Neutrophil (primary cell): Measurements from ENCODE around the gene GRK4.

Experiments
- H3K27ac ChIP-seq: fragments of 200-600 bp; sonication (generic); 2 replicates; pipeline ENCODE4 v1.5.1; 2016; ENCODE audit warnings: mild to moderate bottlenecking, moderate library complexity
- H3K27me3 ChIP-seq: fragments of 200-600 bp; sonication (generic); 2 replicates; pipeline ENCODE4 v1.6.0; 2016; ENCODE audit warnings: mild to moderate bottlenecking
- H3K36me3 ChIP-seq: fragments of 200-600 bp; sonication (generic); 2 replicates; pipeline ENCODE4 v1.5.1; 2017
- H3K4me1 ChIP-seq, 2 experiments: fragments of 200-600 bp in 1 of 2; sonication (generic) in 1 of 2; 1 replicate in 1 of 2; 2 replicates in 1 of 2; pipeline versions ENCODE4 v1.5.1 to v1.6.1; 2013 to 2016; ENCODE audit warnings: low read depth in 1 of 2, low read length in 1 of 2, mild to moderate bottlenecking in 1 of 2, moderate library complexity in 1 of 2; ENCODE audit not compliant: control insufficient read depth in 1 of 2, insufficient read depth in 1 of 2
- H3K4me3 ChIP-seq, 2 experiments: fragments of 200-600 bp in 1 of 2; sonication (generic) in 1 of 2; 1 replicate in 1 of 2; 2 replicates in 1 of 2; pipeline ENCODE4 v1.5.1; 2013 to 2016; ENCODE audit warnings: low read depth in 1 of 2, low read length in 1 of 2, mild to moderate bottlenecking in 1 of 2, moderate library complexity in 1 of 2
- H3K9me3 ChIP-seq: fragments of 200-600 bp; sonication (generic); 2 replicates; pipeline ENCODE4 v1.5.1; 2016
- CTCF ChIP-seq: fragments of 200-600 bp; sonication (generic); IDR thresholded peaks from 2 replicates; pipeline ENCODE4 v1.5.1; 2016; ENCODE audit warnings: antibody characterized with exemption

The GRK4 gene

DNA sequence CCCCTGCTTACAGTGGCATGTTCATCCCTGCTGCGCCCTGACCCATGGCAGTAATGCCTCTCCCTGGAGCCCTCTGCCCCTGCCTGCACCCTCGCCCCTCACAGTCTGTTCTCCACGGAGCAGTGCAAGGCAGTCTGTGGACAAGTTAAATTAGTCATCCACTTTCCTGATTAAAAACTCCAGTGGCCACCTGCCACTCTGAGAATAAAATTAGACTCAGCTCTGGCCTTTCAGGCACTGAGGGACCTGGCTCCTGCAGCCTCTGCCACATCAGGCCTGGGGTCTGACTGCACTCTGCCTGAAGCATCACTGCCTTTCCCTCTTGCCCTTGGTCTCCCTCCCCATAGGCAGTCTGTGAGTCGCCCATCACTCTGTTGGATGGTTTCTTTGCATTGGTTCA, 53.6 kb downstream of the GRK4 start:
- TF ChIP-seq CTCF: no peak
- H3K4me3 ChIP-seq: no peak overlapping the region
- H3K9me3 ChIP-seq: no peaks in the 10 kb centered on the region

DNA sequence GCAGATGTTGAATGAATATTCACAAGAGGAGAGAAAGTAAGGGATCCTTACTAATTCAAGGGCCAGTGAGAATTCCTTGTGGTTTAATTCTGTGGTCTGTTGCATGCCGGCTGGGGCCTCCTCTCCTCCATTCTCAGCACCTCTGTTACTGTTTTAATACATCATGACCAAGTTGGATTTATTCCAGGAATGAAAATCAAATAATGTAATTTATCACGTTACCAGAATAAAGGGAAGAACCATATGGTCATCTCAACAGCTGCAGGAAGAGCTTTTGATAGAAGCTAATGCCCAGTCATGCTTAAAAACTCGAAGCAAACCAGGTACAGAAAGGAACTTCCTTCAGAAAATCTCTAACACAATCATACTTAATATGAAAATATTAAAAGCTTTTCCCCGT, 54.1 kb downstream of the GRK4 start:
- Histone ChIP-seq H3K27me3 (no peaks in the 10 kb centered on the region), H3K27ac (no peak overlapping the region), H3K4me1 (no peaks in the 10 kb centered on the region), H3K9me3 (no peaks in the 10 kb centered on the region), H3K36me3 (no peaks in the 10 kb centered on the region), H3K4me3 (no peak overlapping the region)
- TF ChIP-seq CTCF: no peak

More for the DNA sequence above, 53.6 kb downstream of the GRK4 start:
- H3K4me1 ChIP-seq: no peaks in the 10 kb centered on the region
- no peaks in the 10 kb centered on the region for H3K27me3 ChIP-seq
- H3K27ac ChIP-seq: no peak overlapping the region
- H3K36me3 ChIP-seq: no peaks in the 10 kb centered on the region

DNA sequence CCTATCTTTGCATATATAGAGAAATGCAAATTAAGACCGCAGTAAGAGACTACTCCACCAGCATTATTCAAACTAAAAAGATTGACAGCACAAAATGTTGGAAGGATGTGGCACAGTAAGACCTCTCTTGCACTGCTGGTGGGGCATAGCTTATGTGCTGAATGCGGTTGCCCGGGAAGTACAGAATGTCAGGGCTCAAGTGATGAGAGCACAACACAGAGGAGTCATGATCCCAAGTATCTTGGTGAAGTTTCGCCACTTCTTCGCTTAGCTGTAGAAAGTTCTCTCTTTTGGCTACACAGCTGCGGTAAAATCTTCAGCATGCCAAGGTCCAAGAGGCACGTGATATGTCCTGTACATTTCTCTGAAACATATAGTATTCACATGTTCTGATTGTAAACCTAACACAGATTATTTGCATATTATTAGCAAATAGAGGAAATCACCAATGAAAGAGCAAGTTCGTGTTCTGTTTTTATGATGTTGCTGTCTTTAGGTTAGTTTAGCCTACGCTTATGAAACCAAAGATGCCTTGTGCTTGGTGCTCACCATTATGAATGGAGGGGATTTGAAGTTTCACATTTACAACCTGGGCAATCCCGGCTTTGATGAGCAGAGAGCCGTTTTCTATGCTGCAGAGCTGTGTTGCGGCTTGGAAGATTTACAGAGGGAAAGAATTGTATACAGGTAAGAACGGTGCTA, 55.9 kb downstream of the GRK4 start:
- Histone ChIP-seq H3K36me3 (no peaks in the 10 kb centered on the region), H3K27ac (no peak overlapping the region), H3K27me3 (no peaks in the 10 kb centered on the region)

DNA sequence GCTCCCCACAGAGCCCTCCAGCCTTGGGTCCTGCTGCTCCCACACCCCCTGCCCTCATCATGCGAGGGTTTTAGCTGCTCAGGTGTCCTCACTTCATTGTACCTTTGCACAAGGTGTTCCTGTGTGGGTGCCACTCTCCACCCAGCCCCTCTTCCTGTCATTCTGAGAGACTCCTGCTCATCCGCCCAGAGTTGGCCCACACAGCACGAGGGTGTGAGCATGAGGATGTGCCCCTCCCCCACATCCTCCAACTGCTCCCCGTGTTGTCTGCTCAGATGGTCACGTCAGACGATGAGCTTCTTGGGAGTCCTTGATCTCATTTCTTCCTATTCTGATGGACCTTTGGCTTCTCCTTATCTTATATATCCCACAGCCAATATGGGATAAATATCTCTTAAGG, 57.8 kb downstream of the GRK4 start:
- Histone ChIP-seq H3K36me3 (no peaks in the 10 kb centered on the region), H3K27ac (no peak overlapping the region), H3K27me3 (no peaks in the 10 kb centered on the region), H3K4me1 (no peaks in the 10 kb centered on the region), H3K4me3 (no peak overlapping the region), H3K9me3 (no peaks in the 10 kb centered on the region)
- no peak for TF ChIP-seq CTCF

More for the DNA sequence above, 55.9 kb downstream of the GRK4 start:
- no peak for TF ChIP-seq CTCF
- no peaks in the 10 kb centered on the region for H3K9me3 ChIP-seq
- no peak overlapping the region for H3K4me3 ChIP-seq
- no peaks in the 10 kb centered on the region for H3K4me1 ChIP-seq

- H3K9me3 ChIP-seq: no peaks in the 10 kb centered on the region
- no peaks in the 10 kb centered on the region for H3K36me3 ChIP-seq
- H3K27ac ChIP-seq: no peak overlapping the region
- no peaks in the 10 kb centered on the region for H3K27me3 ChIP-seq
- no peak for TF ChIP-seq CTCF
- no peak overlapping the region for H3K4me3 ChIP-seq
- no peaks in the 10 kb centered on the region for H3K4me1 ChIP-seq
Measured at GRCh38 chr4:3021627-3022026, 58.3 kb downstream of the GRK4 start.
